ENCODE data around the gene LITAFD. TPM values are rescaled to one million over a fixed set of nuclear protein-coding genes. Genes with fewer than 3 reads are reported as not detected.

Gene LITAFD
- total RNA-seq, 1 donor from 2014 or later: not detected

GRCh38 chr16:8864480-8865110 is 17.6 kb upstream of the LITAFD start:
- Mint-ChIP-seq H3K27ac (no peak overlapping the region), H3K4me3 (no peak overlapping the region), H3K36me3 (peaks cover 3% of the 10 kb centered on the region), H3K27me3 (ENCODE audit: low read depth) (no peaks in the 10 kb centered on the region), H3K9me3 (no peaks in the 10 kb centered on the region), H3K4me1 (peaks cover 34% of the 10 kb centered on the region)
- TF ChIP-seq CTCF (IDR thresholded peaks at IDR 0.05; ENCODE audit: unreplicated experiment): no peak
- no peak for DNase-seq (ENCODE audit: low spot score in 2 of 2, unreplicated experiment in 2 of 2)

- H3K36me3 Mint-ChIP-seq: peaks cover 2% of the 10 kb centered on the region
- H3K9me3 Mint-ChIP-seq: no peaks in the 10 kb centered on the region
- no peaks in the 10 kb centered on the region for H3K27me3 Mint-ChIP-seq (ENCODE audit: low read depth)
- no peak for TF ChIP-seq CTCF (IDR thresholded peaks at IDR 0.05; ENCODE audit: unreplicated experiment)
- H3K4me3 Mint-ChIP-seq: peak overlapping the region; percentile 24
- peaks cover 32% of the 10 kb centered on the region for H3K4me1 Mint-ChIP-seq
- no peak overlapping the region for H3K27ac Mint-ChIP-seq
- DNase-seq (ENCODE audit: low spot score in 2 of 2, unreplicated experiment in 2 of 2): no peak
Measured at GRCh38 chr16:8865145-8865882, 16.8 kb upstream of the LITAFD start.

DNA sequence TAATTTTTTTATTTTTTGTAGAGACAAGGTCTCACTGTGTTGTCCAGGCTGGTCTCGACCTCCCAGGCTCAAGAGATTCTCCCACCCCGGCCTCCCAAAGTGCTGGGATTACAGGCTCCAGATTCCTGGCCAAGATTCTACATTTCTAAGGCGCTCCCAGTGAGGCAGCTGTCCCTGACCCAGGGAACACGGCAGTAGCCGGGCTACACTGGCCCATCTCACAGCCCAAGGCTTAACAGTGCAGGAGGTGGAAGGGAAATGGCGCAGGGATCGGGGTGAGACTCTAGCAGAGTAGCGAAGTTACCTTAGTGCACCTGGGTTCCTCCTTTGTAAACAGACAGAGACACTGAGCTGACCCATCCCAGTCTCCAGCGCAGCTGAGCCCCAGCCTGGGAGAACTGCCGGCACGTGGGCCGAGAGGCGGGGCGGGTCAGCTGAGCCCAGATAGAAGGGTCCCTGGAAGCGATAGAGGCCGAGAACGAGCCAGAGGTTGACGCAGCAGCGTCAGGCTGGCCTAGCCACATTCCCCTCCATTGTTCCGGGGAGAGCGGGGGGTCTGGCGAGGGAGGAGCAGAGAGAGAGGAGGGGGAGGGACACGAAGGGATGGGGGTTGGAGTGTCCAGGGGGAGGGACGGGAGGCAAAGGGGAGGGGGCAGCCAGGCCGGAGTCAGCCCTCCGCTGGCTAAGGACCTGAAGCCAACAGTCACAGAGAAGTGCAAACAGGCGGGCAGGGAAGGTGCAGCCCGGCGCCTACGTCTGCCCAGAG is 15.8 kb upstream of the LITAFD start:
- peak in 1 of 2 experiments; percentile 46 for DNase-seq (ENCODE audit: low spot score in 2 of 2, unreplicated experiment in 2 of 2)
- peak overlapping the region; percentile 85 for H3K4me3 Mint-ChIP-seq
- H3K27ac Mint-ChIP-seq: peak overlapping the region; percentile 82
- peaks cover 32% of the 10 kb centered on the region for H3K4me1 Mint-ChIP-seq
- no peaks in the 10 kb centered on the region for H3K27me3 Mint-ChIP-seq (ENCODE audit: low read depth)
- TF ChIP-seq CTCF (IDR thresholded peaks at IDR 0.05; ENCODE audit: unreplicated experiment): no peak
- no peaks in the 10 kb centered on the region for H3K9me3 Mint-ChIP-seq
- no peaks in the 10 kb centered on the region for H3K36me3 Mint-ChIP-seq

- no peak for TF ChIP-seq CTCF (IDR thresholded peaks at IDR 0.05; ENCODE audit: unreplicated experiment)
- peak overlapping the region; percentile 85 for H3K4me3 Mint-ChIP-seq
- H3K27ac Mint-ChIP-seq: peak overlapping the region; percentile 84
- no peaks in the 10 kb centered on the region for H3K27me3 Mint-ChIP-seq (ENCODE audit: low read depth)
- no peaks in the 10 kb centered on the region for H3K36me3 Mint-ChIP-seq
- peaks cover 32% of the 10 kb centered on the region for H3K4me1 Mint-ChIP-seq
- no peaks in the 10 kb centered on the region for H3K9me3 Mint-ChIP-seq
- no peak for DNase-seq (ENCODE audit: low spot score in 2 of 2, unreplicated experiment in 2 of 2)
Measured at GRCh38 chr16:8866884-8867215, 15.3 kb upstream of the LITAFD start.

DNA sequence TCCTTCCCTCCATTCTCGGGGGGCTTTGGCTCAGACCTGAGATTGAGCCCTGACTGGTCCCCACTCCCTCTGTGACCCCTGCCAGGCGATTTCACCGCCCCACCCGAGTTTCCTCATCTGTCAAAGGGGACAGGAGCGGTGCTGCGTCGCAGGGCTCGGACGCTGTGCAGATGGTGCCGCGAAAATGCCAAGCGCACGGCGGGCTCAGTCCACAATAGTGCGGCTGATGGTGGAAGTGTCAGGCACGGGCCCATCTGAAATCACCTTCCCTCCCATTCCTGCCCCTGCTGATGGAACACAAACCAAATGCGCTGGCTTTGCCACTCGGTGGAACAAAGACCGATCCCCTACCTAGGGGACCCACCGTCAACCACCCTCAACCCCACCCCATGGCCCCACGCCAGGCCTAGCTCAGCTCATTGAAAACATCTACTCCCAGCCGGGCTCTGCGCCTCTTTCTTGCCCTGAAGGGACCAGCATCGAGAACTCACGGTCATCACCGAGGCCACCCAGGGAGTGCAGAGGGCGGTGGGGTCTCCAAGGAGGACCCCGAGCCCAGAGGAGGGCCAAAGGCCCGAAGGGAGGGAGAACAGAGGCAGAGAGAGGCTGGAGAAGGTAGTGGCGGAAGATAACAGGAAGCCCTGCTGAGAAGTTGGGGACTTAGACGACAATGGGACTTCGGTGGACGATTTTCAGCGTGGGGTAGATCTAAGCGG is 14.8 kb upstream of the LITAFD start:
- peak in 1 of 2 experiments; percentile 60 for DNase-seq (ENCODE audit: low spot score in 2 of 2, unreplicated experiment in 2 of 2)
- TF ChIP-seq CTCF (IDR thresholded peaks at IDR 0.05; ENCODE audit: unreplicated experiment): no peak
- Mint-ChIP-seq H3K27ac (peak overlapping the region; percentile 84), H3K36me3 (no peaks in the 10 kb centered on the region), H3K4me3 (peak overlapping the region; percentile 85), H3K9me3 (no peaks in the 10 kb centered on the region), H3K4me1 (peaks cover 32% of the 10 kb centered on the region), H3K27me3 (ENCODE audit: low read depth) (no peaks in the 10 kb centered on the region)
